HG03469 (cell line): ENCODE measurements around the gene MAPK13.
"Not testable (repeated sequence)": the region's sequence is repeated elsewhere in the genome, so short reads cannot be mapped to it uniquely, and the experiment has no call there.

ENCODE experiments used
- ATAC-seq: cut with Tn5 transposase; IDR thresholded peaks from one replicate; pipeline ENCODE4 v1.9.1; 2021; ENCODE audit warnings: mild to moderate bottlenecking, moderate library complexity, moderate number of reproducible peaks; ENCODE audit not compliant: unreplicated experiment

The MAPK13 gene

DNA sequence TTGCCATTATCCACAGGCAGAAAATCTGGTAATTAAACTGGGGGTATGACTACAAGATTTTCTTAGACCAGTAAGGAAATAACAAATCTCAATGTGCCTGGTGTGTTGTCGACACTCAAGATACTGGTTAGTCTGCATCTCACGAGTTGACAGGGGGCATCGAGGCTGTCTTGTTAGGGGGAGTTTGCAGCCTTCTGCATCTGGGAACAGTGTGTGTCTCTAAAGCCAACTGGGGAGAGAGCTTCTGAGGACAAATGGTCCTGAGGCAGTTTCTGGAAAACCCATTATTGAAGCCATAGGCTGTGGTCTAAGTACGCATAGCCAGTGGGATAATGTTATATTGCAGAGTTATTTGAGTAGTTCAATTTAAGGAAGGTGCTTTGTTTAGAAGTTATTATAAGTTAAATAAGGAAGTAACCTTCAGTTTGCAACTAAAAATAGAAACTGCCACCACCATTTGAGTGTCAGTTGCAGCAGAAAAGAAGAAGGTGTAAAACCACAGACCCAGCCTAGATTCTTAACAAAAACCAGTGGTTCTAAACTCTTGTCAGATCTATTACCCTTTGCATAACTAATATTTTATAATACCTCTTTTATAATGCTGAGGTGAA is 15.4 kb upstream of the MAPK13 start:
- ATAC-seq: no peak

DNA sequence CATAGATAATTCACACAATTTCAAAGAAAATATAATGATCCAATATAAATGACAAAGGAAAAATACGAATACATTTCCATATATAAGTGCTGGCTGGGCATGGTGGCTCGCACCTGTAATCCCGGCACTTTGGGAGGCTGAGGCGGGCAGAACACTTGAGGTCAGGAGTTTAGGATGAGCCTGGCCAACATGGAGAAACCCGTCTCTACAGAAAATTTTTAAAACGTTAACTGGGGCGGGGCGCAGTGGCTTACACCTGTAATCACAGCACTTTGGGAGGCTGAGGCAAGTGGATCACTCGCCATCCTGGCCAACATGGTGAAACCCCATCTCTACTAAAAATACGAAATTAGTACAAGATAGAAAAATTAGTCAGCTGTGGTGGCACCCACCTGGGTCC is 14.9 kb upstream of the MAPK13 start:
- no peak for ATAC-seq

GRCh38 chr6:36116066-36116864 is 14.0 kb upstream of the MAPK13 start:
- ATAC-seq: no peak

GRCh38 chr6:36116943-36117342 is 13.4 kb upstream of the MAPK13 start:
- ATAC-seq: no peak

DNA sequence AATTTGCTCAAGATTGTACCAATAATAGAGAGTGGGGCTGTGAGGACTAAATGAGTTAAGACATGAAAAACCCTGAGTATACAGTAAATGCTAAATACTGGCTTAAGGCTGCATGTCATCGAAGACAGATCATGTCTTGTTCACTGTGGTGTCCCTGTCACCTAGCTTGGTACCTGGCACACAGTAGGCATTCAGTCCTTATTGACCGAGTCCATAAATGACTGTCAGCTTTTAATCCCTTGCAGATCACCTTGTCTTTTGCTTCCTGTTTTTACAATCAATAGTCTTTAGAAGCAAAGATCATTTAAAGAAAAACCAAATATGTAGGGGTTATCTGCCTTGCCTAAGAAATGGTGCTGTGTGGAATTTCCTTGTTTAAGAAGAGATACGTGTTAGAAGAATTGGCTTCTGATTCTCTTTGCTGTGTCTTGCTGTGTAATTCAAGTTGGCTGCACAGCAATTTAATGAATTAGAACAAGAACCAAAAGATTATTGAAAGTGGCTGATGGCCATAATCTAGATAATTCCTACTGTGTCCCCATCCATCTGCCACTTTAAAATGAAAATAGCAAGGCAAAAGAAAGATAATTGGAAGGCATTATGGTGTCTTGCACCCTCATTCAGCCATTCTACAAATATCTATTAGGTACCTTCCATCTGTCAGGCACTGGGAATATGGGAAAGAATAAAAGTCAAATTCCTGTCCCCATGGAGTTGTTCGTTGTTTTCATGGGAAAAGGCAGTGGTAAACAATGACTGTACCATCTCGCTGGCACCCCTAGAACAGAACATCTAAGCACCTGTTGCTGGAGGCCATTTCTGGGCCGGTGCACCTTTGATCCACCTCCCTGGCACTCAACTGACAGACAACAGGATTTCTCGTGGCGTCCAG is 12.4 kb upstream of the MAPK13 start:
- no peak for ATAC-seq

GRCh38 chr6:36118550-36119107 is 11.7 kb upstream of the MAPK13 start:
- ATAC-seq: no peak

DNA sequence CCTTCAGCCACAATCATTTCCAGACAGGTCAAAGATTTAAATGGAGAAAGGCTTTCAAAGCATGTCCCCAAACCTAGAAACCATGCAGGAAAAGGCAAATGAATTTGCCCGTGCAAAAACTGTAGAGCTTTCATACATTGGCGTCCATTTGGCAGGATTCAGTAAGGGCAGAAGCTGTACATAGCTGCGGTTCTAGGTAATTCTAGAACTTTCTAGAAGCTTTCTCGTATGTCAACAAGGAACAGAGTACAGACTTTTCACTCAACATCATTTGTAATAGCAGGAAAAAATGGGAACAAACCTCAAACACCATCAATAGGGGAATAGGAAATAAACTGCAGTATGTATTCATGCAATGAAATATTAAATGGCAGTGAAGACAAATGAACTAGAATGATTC is 11.1 kb upstream of the MAPK13 start:
- ATAC-seq: no peak

DNA sequence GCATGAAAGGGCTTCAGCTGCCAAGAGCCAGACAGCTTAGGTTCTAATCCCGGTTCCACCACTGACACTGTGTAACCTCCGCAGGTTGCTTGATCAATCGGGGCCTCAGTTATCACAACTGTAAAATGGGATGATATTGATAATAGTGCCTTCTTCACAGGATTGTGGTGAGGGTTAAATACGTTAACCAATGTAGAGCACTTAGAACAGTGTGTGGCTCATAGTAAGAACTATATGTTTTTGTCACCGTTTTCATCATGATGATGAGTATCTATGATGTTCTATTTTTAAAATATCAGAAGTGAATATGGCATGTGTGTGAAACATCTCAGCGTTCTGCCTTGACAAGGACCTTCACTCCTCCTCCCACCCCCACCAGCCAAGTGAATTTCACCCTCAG is 10.3 kb upstream of the MAPK13 start:
- no peak for ATAC-seq

DNA sequence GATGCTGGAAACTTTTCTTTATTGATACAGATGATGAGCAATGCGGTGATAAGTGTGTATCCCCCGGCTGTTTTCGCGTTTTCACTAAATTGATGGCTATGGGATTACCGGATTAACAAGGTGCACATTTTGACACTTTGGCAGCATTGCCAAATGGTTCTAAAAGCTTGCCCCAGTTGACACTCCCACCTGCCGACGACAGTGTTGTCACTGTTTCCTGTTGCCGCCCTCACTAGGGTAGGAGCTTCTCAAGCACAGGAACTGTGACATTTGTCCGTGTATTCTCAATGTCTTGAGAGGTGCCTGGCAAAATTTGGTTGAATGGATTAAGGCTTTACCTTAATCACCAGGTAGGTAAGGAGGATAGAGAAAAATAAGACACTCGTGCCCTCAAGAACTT is 9.8 kb upstream of the MAPK13 start:
- ATAC-seq: no peak

DNA sequence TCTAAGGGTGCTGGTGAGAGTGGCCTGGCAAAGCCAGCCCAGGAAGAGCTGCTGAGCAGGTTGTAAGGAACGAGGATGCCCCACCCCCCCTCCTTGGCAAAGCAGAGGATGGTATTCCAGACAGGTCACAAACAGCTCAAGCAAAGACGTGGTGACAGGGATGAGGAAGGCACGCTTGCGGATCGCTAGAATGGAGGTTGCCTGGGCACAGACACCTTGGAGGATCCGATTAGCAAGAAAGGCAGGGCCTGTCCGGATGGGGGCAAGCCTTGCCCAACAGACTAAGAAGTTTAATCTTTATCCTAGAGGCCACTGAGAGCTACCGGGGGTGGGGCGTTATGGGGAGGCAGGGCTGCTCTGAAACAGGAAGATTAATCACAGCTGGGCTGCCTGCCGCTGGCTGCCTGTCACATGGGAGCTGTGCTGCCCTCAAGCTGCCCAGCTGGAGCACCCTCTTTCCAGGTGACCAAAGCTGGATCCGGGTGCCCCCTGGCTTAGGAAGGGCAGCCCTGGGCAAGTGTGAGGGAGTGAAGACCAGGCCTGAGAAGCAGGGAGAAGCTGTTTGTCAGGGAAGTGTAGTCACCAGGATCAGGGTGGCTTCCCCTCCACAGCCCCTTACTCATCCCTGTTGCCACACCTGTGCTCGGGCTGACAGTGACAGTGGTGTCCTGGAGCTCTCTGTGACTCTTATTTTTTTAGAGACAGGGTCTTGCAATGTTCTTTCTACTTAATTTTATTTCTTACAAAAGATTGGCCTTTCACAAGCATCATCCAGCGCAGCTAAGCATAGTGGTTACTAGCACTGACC is 9.1 kb upstream of the MAPK13 start:
- no peak for ATAC-seq

- no peak for ATAC-seq
Observed at GRCh38 chr6:36121787-36122494, 8.4 kb upstream of the MAPK13 start.

DNA sequence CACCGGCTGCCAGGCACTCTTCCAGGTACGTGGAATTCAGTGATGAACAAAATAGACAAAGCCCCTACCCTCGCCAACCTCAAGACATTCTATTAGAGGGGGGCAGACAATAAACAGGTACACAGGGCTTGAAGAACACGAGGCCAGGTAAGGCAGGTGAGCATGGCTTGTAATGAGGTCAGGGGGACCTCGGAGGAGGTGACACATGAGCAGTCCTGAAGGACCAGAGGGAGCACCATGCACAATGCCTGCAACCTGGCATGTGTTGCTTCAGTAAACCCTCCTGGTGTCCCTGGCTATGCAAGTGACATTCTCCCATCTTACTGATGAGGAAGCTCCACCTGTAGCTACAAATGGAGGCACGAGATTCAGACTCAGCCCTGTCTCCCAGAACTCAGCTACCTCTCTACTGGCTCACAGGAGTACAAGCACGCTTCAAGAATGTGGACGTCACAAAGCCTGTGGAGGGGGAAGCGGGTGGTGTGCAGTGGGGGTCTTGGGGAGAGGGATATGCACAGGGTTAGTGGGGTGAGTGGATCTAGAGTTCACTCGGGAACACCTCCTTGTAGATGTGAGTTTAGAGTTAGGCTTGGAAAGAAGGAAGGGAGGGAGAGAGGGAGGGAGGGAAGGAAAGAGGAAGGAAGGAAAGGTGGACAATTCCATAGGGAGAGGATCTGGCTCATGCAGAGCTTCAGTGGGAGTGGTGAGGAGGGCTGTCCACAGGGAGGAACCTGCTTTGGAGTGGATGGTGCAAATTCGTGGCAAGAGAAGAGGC is 7.6 kb upstream of the MAPK13 start:
- no peak for ATAC-seq

DNA sequence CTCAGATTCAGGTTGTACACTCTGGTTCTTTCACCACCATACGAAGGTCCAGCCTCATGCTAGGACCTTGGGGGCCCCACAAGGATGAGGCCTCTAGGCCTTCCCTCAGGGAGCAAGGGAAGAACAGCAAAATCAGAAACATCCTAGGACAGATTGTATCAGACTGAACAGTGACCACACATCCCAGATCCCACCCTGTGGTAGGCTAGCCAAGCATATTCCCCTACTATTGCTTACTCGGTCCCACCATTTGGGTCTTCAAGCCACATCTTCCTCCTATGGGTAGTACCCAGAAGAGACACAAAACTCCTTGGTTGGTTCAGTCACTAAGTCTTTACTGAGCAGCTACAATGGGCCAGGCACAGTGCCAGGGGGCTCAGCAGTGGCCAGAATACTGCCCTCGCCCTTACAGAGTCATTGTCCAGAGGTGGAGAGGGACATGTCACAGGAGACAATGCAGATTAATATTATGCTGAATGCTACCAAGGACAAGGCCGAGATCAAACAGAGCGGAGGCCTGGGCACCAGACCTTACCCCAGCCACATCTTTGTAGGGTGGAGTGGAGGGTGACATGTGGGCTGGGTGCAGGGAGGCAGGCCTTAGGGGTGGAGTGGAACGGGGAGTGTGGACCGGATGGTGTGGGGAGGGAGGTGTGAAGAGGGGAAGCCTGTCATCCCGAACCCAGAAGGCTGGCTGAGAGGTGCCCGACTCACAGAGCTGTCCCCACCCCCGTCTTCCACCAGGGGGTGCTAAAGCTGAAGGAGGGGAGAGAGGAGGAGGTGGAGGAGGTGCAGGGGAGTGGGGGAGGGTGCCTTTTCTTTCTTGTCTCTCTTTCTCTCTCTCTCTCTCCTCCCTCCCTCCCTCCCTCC is 6.8 kb upstream of the MAPK13 start:
- no peak for ATAC-seq

DNA sequence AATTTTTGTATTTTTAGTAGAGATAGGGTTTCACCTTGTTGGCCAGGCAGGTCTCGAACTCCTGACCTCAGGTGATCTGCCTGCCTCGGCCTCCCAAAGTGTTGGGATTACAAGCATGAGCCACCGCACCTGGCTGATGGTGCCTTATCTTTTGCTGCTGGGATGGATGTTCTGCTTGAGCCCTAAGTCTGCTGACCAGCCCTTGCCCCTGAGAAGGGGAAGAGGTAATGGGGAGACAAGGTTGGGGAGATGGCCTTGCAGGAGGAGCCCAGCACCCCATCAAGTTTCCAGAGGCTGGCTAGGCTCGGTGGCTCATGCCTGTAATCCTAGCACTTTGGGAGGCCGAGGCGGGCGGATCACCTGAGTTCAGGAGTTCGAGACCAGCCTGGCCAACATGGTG is 6.0 kb upstream of the MAPK13 start:
- ATAC-seq: not testable (repeated sequence)

DNA sequence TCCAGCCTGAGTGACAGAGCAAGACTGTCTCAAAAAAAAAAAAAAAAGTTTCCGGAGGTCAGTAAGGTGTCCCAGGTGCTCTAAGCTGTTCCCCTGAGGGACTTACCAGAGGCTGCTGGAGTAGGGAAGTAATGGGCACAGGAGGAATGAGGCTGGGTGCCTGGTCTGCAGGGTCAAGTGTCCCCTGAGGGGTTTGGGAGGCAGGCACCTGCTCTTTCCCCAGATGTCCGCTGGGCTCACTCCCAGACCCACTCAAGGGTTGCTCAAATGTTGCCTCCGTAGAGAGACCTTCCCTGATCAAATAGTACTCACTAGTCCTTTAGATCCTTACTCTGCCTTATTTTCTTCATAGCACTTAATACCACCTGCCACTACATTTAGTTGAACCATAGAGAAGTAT is 5.4 kb upstream of the MAPK13 start:
- ATAC-seq: no peak

DNA sequence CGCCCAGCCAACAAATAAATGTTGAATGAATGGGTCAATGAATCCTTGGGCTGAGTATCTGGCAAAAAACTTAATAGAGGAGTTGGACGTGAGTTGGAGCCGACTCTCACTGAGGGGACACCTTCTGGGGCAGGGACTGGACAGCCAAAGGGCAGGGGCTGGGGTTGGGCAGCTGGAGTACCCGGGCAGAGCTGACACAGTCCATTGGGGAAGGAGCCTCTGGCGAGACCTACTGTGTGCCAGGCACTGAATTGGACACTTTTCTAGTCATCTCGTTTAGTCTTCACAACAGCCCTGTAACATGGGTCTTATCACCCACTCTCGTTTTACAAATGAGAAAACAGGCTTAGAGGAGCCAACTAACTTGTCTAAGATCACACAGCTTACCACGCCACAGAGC is 4.7 kb upstream of the MAPK13 start:
- ATAC-seq: no peak

- no peak for ATAC-seq
Observed at GRCh38 chr6:36126121-36126520, 4.2 kb upstream of the MAPK13 start.
